Measurements from ENCODE around the gene CHST1. TPM values are rescaled to one million over a fixed set of nuclear protein-coding genes. Genes with fewer than 3 reads are reported as not detected.

Gene CHST1
- total RNA-seq, 5 donors from 2014 or later (not counting 1 experiment from before 2014, with no cell fraction given): 0.26 TPM; not detected in 4

- Histone ChIP-seq H3K9me3 (no peaks in the 10 kb centered on the region), H3K27me3 (replicated peaks in 1 of 2; ENCODE audit: control insufficient read depth in 2 of 2, extremely low read depth in 1 of 2, insufficient read depth in 2 of 2, low read length in 1 of 2) (peaks cover 3 to 63% of the 10 kb centered on the region in 2 experiments), H3K36me3 (ENCODE audit: control insufficient read depth in 2 of 2, extremely low read depth in 1 of 2, insufficient read depth in 1 of 2, low read length in 1 of 2) (no peaks in the 10 kb centered on the region), H3K27ac (ENCODE audit: low read length) (no peak overlapping the region), H3K4me1 (ENCODE audit: control insufficient read depth in 1 of 2, extremely low read depth in 1 of 2, insufficient read depth in 2 of 2, low read length in 2 of 2) (no peaks in the 10 kb centered on the region), H3K4me3 (ENCODE audit: control insufficient read depth in 1 of 2, extremely low read depth in 1 of 2, low read length in 1 of 2) (no peak overlapping the region)
- DNase-seq: no peak
- Mint-ChIP-seq H3K9me3 (no peaks in the 10 kb centered on the region), H3K27ac (no peak overlapping the region), H3K4me3 (no peak overlapping the region), H3K27me3 (peaks cover 18 to 39% of the 10 kb centered on the region in 2 donors), H3K36me3 (no peaks in the 10 kb centered on the region), H3K4me1 (peaks cover 0 to 4% (median 0%) of the 10 kb centered on the region in 3 donors)
- ChIA-PET POLR2A (no interaction called here), CTCF (no interaction called here)
- 69% methylated on average over 2 of the region's 4 CpGs for WGBS (ENCODE audit: insufficient coverage)
- no peak for ATAC-seq (replicated peaks in 1 of 4)
These were observed 4.5 kb upstream of the CHST1 start for GRCh38 chr11:45669956-45670355.

- Mint-ChIP-seq H3K27ac (no peak overlapping the region), H3K27me3 (peaks cover 18 to 39% of the 10 kb centered on the region in 2 donors), H3K9me3 (no peaks in the 10 kb centered on the region), H3K36me3 (no peaks in the 10 kb centered on the region), H3K4me3 (no peak overlapping the region), H3K4me1 (peaks cover 0 to 4% (median 0%) of the 10 kb centered on the region in 3 donors)
- ChIA-PET POLR2A (no interaction called here), CTCF (no interaction called here)
- Histone ChIP-seq H3K4me1 (ENCODE audit: control insufficient read depth in 1 of 2, extremely low read depth in 1 of 2, insufficient read depth in 2 of 2, low read length in 2 of 2) (peaks cover 0 to 6% of the 10 kb centered on the region in 2 experiments), H3K27ac (ENCODE audit: low read length) (no peak overlapping the region), H3K27me3 (replicated peaks in 1 of 2; ENCODE audit: control insufficient read depth in 2 of 2, extremely low read depth in 1 of 2, insufficient read depth in 2 of 2, low read length in 1 of 2) (peaks cover 3 to 69% of the 10 kb centered on the region in 2 experiments), H3K9me3 (no peaks in the 10 kb centered on the region), H3K36me3 (ENCODE audit: control insufficient read depth in 2 of 2, extremely low read depth in 1 of 2, insufficient read depth in 1 of 2, low read length in 1 of 2) (no peaks in the 10 kb centered on the region), H3K4me3 (ENCODE audit: control insufficient read depth in 1 of 2, extremely low read depth in 1 of 2, low read length in 1 of 2) (no peak overlapping the region)
- 94% methylated on average over 2 of the region's 3 CpGs for WGBS (ENCODE audit: insufficient coverage)
- DNase-seq (no peak), ATAC-seq (replicated peaks in 1 of 4) (no peak)
These were observed 3.7 kb upstream of the CHST1 start for GRCh38 chr11:45669146-45669545.

- Histone ChIP-seq H3K27me3 (replicated peaks in 1 of 2; ENCODE audit: control insufficient read depth in 2 of 2, extremely low read depth in 1 of 2, insufficient read depth in 2 of 2, low read length in 1 of 2) (peaks cover 7 to 74% of the 10 kb centered on the region in 2 experiments), H3K36me3 (ENCODE audit: control insufficient read depth in 2 of 2, extremely low read depth in 1 of 2, insufficient read depth in 1 of 2, low read length in 1 of 2) (no peaks in the 10 kb centered on the region), H3K27ac (ENCODE audit: low read length) (no peak overlapping the region), H3K4me3 (ENCODE audit: control insufficient read depth in 1 of 2, extremely low read depth in 1 of 2, low read length in 1 of 2) (no peak overlapping the region), H3K9me3 (no peaks in the 10 kb centered on the region), H3K4me1 (ENCODE audit: control insufficient read depth in 1 of 2, extremely low read depth in 1 of 2, insufficient read depth in 2 of 2, low read length in 2 of 2) (peaks cover 0 to 10% of the 10 kb centered on the region in 2 experiments)
- Mint-ChIP-seq H3K27ac (peak overlapping the region in 1 of 2 donors; percentile 55), H3K4me1 (peaks cover 0 to 11% (median 3%) of the 10 kb centered on the region in 3 donors), H3K36me3 (no peaks in the 10 kb centered on the region), H3K4me3 (no peak overlapping the region), H3K27me3 (peaks cover 21 to 48% of the 10 kb centered on the region in 2 donors), H3K9me3 (no peaks in the 10 kb centered on the region)
- 100% methylated on average over 2 of the region's 5 CpGs for WGBS (ENCODE audit: insufficient coverage)
- POLR2A ChIA-PET: no interaction called here
- CTCF ChIA-PET: interaction anchor here (0.7 kb wide), 3 partner anchors 12 to 440 kb away, joined by 3 to 7 read pairs (median 6); no protein-coding TSS in a partner anchor
- DNase-seq (no peak), ATAC-seq (replicated peaks in 1 of 4) (no peak)
These were observed 2.7 kb upstream of the CHST1 start for GRCh38 chr11:45667929-45668680.

GRCh38 chr11:45666648-45667642 lies 1.5 kb upstream of the CHST1 start:
- H3K27me3 Mint-ChIP-seq: peaks cover 25 to 58% of the 10 kb centered on the region in 2 donors

GRCh38 chr11:45665933-45666647 lies 668 bp upstream of the CHST1 start:
- POLR2A ChIA-PET: no interaction called here
- Mint-ChIP-seq H3K36me3 (no peaks in the 10 kb centered on the region), H3K9me3 (no peaks in the 10 kb centered on the region), H3K27ac (no peak overlapping the region), H3K4me3 (peak overlapping the region; percentile 64 to 73 (median 72)), H3K27me3 (peaks cover 32 to 63% of the 10 kb centered on the region in 2 donors), H3K4me1 (peaks cover 0 to 11% (median 3%) of the 10 kb centered on the region in 3 donors)
- DNase-seq (no peak), ATAC-seq (replicated peaks in 1 of 4) (no peak)
- peaks cover 0 to 10% of the 10 kb centered on the region in 2 experiments for H3K4me1 ChIP-seq (ENCODE audit: control insufficient read depth in 1 of 2, extremely low read depth in 1 of 2, insufficient read depth in 2 of 2, low read length in 2 of 2)
- CTCF ChIA-PET: no interaction called here
- no peaks in the 10 kb centered on the region for H3K36me3 ChIP-seq (ENCODE audit: control insufficient read depth in 2 of 2, extremely low read depth in 1 of 2, insufficient read depth in 1 of 2, low read length in 1 of 2)
- WGBS (ENCODE audit: insufficient coverage): 19% methylated on average over 4 of the region's 10 CpGs
- no peak overlapping the region for H3K27ac ChIP-seq (ENCODE audit: low read length)
- H3K9me3 ChIP-seq: no peaks in the 10 kb centered on the region
- no peak overlapping the region for H3K4me3 ChIP-seq (ENCODE audit: control insufficient read depth in 1 of 2, extremely low read depth in 1 of 2, low read length in 1 of 2)
- H3K27me3 ChIP-seq (replicated peaks in 1 of 2; ENCODE audit: control insufficient read depth in 2 of 2, extremely low read depth in 1 of 2, insufficient read depth in 2 of 2, low read length in 1 of 2): peaks cover 9 to 85% of the 10 kb centered on the region in 2 experiments

More at GRCh38 chr11:45666648-45667642, 1.5 kb upstream of the CHST1 start:
- H3K9me3 ChIP-seq: no peaks in the 10 kb centered on the region
- H3K4me3 ChIP-seq (ENCODE audit: control insufficient read depth in 1 of 2, extremely low read depth in 1 of 2, low read length in 1 of 2): no peak overlapping the region
- no peaks in the 10 kb centered on the region for H3K36me3 Mint-ChIP-seq
- H3K27ac ChIP-seq (ENCODE audit: low read length): no peak overlapping the region
- WGBS (ENCODE audit: insufficient coverage): 76% methylated on average over 8 of the region's 12 CpGs
- no peak overlapping the region for H3K27ac Mint-ChIP-seq
- peak overlapping the region in 2 of 3 donors; percentile 72 to 73 for H3K4me3 Mint-ChIP-seq
- peaks cover 0 to 11% (median 3%) of the 10 kb centered on the region in 3 donors for H3K4me1 Mint-ChIP-seq
- DNase-seq: no peak
- H3K27me3 ChIP-seq (replicated peaks in 1 of 2; ENCODE audit: control insufficient read depth in 2 of 2, extremely low read depth in 1 of 2, insufficient read depth in 2 of 2, low read length in 1 of 2): peaks cover 7 to 85% of the 10 kb centered on the region in 2 experiments
- ChIA-PET CTCF (interaction anchor here (0.7 kb wide), 3 partner anchors 11 to 439 kb away, joined by 3 to 7 read pairs (median 6); no protein-coding TSS in a partner anchor), POLR2A (no interaction called here)
- no peaks in the 10 kb centered on the region for H3K9me3 Mint-ChIP-seq
- ATAC-seq (replicated peaks in 1 of 4): no peak
- H3K36me3 ChIP-seq (ENCODE audit: control insufficient read depth in 2 of 2, extremely low read depth in 1 of 2, insufficient read depth in 1 of 2, low read length in 1 of 2): no peaks in the 10 kb centered on the region
- peaks cover 0 to 10% of the 10 kb centered on the region in 2 experiments for H3K4me1 ChIP-seq (ENCODE audit: control insufficient read depth in 1 of 2, extremely low read depth in 1 of 2, insufficient read depth in 2 of 2, low read length in 2 of 2)

Measured in T-cell (primary cell).